A549 (cell line): ENCODE measurements around the gene DNASE1L2.

Source experiments
- POLR2A ChIP-seq: IDR thresholded peaks from 2 replicates; pipeline ENCODE4 v1.6.1; 2012; ENCODE audit warnings: mild to moderate bottlenecking, low read length
- TF ChIP-seq, protein P1 (sequence below): fragments of >200 bp; sonication (Bioruptor Twin); formaldehyde crosslinking; IDR thresholded peaks from 3 replicates; pipeline ENCODE4 v1.5.1; 2016

- TF ChIP-seq, protein P1, sequence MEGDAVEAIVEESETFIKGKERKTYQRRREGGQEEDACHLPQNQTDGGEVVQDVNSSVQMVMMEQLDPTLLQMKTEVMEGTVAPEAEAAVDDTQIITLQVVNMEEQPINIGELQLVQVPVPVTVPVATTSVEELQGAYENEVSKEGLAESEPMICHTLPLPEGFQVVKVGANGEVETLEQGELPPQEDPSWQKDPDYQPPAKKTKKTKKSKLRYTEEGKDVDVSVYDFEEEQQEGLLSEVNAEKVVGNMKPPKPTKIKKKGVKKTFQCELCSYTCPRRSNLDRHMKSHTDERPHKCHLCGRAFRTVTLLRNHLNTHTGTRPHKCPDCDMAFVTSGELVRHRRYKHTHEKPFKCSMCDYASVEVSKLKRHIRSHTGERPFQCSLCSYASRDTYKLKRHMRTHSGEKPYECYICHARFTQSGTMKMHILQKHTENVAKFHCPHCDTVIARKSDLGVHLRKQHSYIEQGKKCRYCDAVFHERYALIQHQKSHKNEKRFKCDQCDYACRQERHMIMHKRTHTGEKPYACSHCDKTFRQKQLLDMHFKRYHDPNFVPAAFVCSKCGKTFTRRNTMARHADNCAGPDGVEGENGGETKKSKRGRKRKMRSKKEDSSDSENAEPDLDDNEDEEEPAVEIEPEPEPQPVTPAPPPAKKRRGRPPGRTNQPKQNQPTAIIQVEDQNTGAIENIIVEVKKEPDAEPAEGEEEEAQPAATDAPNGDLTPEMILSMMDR, result no peak
- TF ChIP-seq POLR2A, result no peak
These were observed 2.8 kb downstream of the DNASE1L2 start for GRCh38 chr16:2238838-2239675.
